ENCODE results near the gene TMEM40.
"Not testable (repeated sequence)": the region's sequence is repeated elsewhere in the genome, so short reads cannot be mapped to it uniquely, and the experiment has no call there.

Gene TMEM40

DNA sequence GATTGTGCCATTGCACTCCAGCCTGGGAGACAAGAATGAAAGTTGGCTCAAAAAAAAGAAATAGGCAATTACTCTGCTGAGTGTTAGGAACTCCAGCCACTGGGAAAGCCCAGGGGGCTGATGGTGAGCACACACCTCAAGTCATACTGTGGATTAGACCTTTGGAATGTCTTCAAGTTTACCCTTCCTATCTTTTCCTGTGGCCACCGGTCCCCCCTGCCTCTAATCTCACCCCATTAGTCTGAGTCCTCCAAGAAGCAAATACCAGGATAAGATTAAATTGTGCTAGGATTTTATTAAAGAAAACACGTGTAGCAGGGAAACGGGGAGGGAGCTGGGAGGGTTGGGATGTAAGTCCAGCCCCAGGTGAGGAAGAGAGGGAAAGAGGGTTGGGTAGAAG, 31.6 kb downstream of the TMEM40 start:
- H4K20me1 ChIP-seq (ENCODE audit: insufficient read depth, low read length) = no peaks in the 10 kb centered on the region
- no peaks in the 10 kb centered on the region; the same call in 1 of the 2 replicates for H3K27me3 ChIP-seq (ENCODE audit: low read depth, low read length)
- no peak for TF ChIP-seq EZH2phosphoT487 (IDR thresholded peaks at IDR 0.05; ENCODE audit: low read depth)
- TF ChIP-seq, protein P1, sequence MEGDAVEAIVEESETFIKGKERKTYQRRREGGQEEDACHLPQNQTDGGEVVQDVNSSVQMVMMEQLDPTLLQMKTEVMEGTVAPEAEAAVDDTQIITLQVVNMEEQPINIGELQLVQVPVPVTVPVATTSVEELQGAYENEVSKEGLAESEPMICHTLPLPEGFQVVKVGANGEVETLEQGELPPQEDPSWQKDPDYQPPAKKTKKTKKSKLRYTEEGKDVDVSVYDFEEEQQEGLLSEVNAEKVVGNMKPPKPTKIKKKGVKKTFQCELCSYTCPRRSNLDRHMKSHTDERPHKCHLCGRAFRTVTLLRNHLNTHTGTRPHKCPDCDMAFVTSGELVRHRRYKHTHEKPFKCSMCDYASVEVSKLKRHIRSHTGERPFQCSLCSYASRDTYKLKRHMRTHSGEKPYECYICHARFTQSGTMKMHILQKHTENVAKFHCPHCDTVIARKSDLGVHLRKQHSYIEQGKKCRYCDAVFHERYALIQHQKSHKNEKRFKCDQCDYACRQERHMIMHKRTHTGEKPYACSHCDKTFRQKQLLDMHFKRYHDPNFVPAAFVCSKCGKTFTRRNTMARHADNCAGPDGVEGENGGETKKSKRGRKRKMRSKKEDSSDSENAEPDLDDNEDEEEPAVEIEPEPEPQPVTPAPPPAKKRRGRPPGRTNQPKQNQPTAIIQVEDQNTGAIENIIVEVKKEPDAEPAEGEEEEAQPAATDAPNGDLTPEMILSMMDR (IDR thresholded peaks at IDR 0.05; ENCODE audit: low read depth, low read length) = no peak
- no peaks in the 10 kb centered on the region for H3K36me3 ChIP-seq (replicated peaks; ENCODE audit: low read depth, low read length)
- no peaks in the 10 kb centered on the region for H3K9me3 ChIP-seq (ENCODE audit: insufficient read depth, low read length)
- no peak overlapping the region for H2AFZ ChIP-seq (ENCODE audit: low read depth, low read length)
- H3K4me1 ChIP-seq (ENCODE audit: low read length) = no peaks in the 10 kb centered on the region
- no peak overlapping the region for H3K4me2 ChIP-seq (ENCODE audit: low read length)
- no peak overlapping the region for H3K4me3 ChIP-seq (ENCODE audit: low read length)
- no peak overlapping the region for H3K27ac ChIP-seq (ENCODE audit: low read length)
- H3K79me2 ChIP-seq (ENCODE audit: low read length) = no peaks in the 10 kb centered on the region
- no peak overlapping the region for H3K9ac ChIP-seq (ENCODE audit: low read length)

DNA sequence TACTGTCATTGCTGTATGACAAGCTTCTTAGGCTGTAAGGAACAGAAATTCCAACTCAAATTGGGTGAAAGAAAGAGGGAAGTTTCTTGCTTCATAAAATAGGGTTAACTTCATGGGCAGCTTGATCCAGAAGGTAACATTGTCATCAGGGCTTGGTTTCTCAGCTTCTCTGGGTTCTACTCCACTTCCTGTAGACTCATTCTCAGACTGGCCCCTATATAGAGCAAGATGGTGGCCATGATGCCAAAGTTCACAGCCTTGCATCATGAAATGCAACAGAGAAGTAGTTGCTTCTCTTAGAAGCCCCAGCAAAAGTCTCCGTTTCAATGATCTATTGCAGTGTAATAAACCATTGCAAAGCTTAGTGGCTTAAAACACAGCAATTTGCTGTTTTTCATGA, 33.6 kb downstream of the TMEM40 start:
- no peaks in the 10 kb centered on the region for H3K4me1 ChIP-seq (ENCODE audit: low read length)

DNA sequence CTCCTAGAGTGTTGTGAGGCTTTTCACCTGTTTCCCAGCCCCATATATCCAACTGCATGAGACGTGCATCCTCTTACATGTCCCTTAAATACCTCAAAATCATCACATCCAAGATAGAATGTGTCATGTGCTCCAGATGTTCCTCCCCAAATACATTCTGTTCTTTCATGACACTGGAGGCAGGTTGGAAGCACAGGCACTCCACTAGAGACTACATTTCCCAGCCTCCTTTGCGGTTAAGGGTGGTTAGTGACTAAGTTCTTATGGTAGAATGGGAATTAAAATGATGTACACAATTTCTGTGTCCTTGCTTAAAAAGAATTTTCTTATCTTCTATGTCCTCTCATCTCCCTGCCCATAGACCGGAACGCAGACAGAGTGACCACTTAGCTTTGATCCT, 34.3 kb downstream of the TMEM40 start:
- Histone ChIP-seq H3K9me3 (ENCODE audit: insufficient read depth, low read length) (no peaks in the 10 kb centered on the region), H2AFZ (ENCODE audit: low read depth, low read length) (no peak overlapping the region), H3K4me2 (ENCODE audit: low read length) (no peak overlapping the region), H3K27ac (ENCODE audit: low read length) (no peak overlapping the region), H3K27me3 (ENCODE audit: low read depth, low read length) (no peaks in the 10 kb centered on the region; the same call in 1 of the 2 replicates), H3K9ac (ENCODE audit: low read length) (no peak overlapping the region), H3K36me3 (replicated peaks; ENCODE audit: low read depth, low read length) (no peaks in the 10 kb centered on the region), H4K20me1 (ENCODE audit: insufficient read depth, low read length) (no peaks in the 10 kb centered on the region), H3K79me2 (ENCODE audit: low read length) (no peaks in the 10 kb centered on the region), H3K4me3 (ENCODE audit: low read length) (no peak overlapping the region), H3K4me1 (ENCODE audit: low read length) (no peaks in the 10 kb centered on the region)
- no peak for TF ChIP-seq EZH2phosphoT487 (IDR thresholded peaks at IDR 0.05; ENCODE audit: low read depth)
- TF ChIP-seq, protein P1 (IDR thresholded peaks at IDR 0.05; ENCODE audit: low read depth, low read length) = no peak

More for the DNA sequence above, 33.6 kb downstream of the TMEM40 start:
- H3K27ac ChIP-seq (ENCODE audit: low read length) = no peak overlapping the region
- H3K79me2 ChIP-seq (ENCODE audit: low read length) = no peaks in the 10 kb centered on the region
- no peaks in the 10 kb centered on the region; the same call in 1 of the 2 replicates for H3K27me3 ChIP-seq (ENCODE audit: low read depth, low read length)
- no peaks in the 10 kb centered on the region for H4K20me1 ChIP-seq (ENCODE audit: insufficient read depth, low read length)
- no peak overlapping the region for H3K4me3 ChIP-seq (ENCODE audit: low read length)
- no peaks in the 10 kb centered on the region for H3K36me3 ChIP-seq (replicated peaks; ENCODE audit: low read depth, low read length)
- TF ChIP-seq, protein P1 (IDR thresholded peaks at IDR 0.05; ENCODE audit: low read depth, low read length) = no peak
- no peak overlapping the region for H3K4me2 ChIP-seq (ENCODE audit: low read length)
- no peak overlapping the region for H2AFZ ChIP-seq (ENCODE audit: low read depth, low read length)
- no peaks in the 10 kb centered on the region for H3K9me3 ChIP-seq (ENCODE audit: insufficient read depth, low read length)
- H3K9ac ChIP-seq (ENCODE audit: low read length) = no peak overlapping the region

DNA sequence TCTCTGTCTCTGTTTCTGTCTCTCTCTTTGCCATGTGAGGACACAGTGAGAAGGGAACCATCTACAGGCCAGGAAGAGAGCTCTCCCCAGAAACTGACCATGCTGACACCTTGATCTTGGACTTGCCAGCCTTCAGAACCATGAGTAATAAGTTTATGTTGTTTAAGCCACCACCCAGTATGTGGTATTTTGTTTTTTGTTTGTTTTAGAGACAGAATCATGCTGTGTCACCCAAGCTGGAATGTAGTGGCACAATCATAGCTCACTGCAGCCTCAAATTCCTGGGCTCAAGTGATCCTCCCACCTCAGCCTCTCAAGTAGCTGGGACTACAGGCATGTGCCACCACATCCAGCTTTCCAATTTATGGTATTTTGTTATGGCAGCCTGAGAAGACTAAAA, 35.7 kb downstream of the TMEM40 start:
- H4K20me1 ChIP-seq (ENCODE audit: insufficient read depth, low read length); H3K9ac ChIP-seq (ENCODE audit: low read length); H3K27me3 ChIP-seq (ENCODE audit: low read depth, low read length): not testable (repeated sequence)

DNA sequence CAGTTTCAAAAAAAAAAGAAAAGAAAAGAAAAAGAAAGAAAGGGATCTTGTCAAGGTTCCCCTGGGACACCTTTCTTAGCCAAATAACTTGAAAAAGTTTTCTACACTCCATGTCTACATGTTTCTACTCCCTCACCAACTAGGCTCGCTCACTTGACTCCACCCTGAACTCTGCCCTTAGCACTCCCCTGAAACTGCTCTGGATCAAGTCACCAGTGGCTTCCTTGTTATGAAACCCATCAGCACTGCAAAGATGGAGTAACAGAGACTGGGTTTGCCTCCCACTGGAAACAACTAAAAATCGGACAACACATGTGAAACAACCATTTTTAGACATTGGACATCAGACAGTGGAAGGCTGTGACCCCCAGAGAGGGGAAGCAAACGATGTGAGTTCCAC, 36.8 kb downstream of the TMEM40 start:
- Histone ChIP-seq H3K9me3 (ENCODE audit: insufficient read depth, low read length) (no peaks in the 10 kb centered on the region), H2AFZ (ENCODE audit: low read depth, low read length) (no peak overlapping the region), H3K27me3 (ENCODE audit: low read depth, low read length) (no peaks in the 10 kb centered on the region; the same call in 1 of the 2 replicates), H4K20me1 (ENCODE audit: insufficient read depth, low read length) (no peaks in the 10 kb centered on the region), H3K36me3 (replicated peaks; ENCODE audit: low read depth, low read length) (no peaks in the 10 kb centered on the region), H3K9ac (ENCODE audit: low read length) (no peak overlapping the region), H3K4me1 (ENCODE audit: low read length) (no peaks in the 10 kb centered on the region), H3K27ac (ENCODE audit: low read length) (no peak overlapping the region), H3K4me2 (ENCODE audit: low read length) (no peak overlapping the region), H3K79me2 (ENCODE audit: low read length) (no peaks in the 10 kb centered on the region), H3K4me3 (ENCODE audit: low read length) (no peak overlapping the region)
- TF ChIP-seq, protein P1 (IDR thresholded peaks at IDR 0.05; ENCODE audit: low read depth, low read length) = no peak
- TF ChIP-seq EZH2phosphoT487 (IDR thresholded peaks at IDR 0.05; ENCODE audit: low read depth) = no peak

More for the DNA sequence above, 35.7 kb downstream of the TMEM40 start:
- not testable (repeated sequence) for H3K4me1 ChIP-seq (ENCODE audit: low read length); H3K4me2 ChIP-seq (ENCODE audit: low read length); H2AFZ ChIP-seq (ENCODE audit: low read depth, low read length); H3K9me3 ChIP-seq (ENCODE audit: insufficient read depth, low read length); H3K4me3 ChIP-seq (ENCODE audit: low read length); H3K36me3 ChIP-seq (replicated peaks; ENCODE audit: low read depth, low read length); H3K79me2 ChIP-seq (ENCODE audit: low read length); H3K27ac ChIP-seq (ENCODE audit: low read length)

Data from OCI-LY3 (cell line).